Calu3 (cell line): ENCODE data around the gene HELZ. TPM values are rescaled to one million over a fixed set of nuclear protein-coding genes. Genes with fewer than 3 reads are reported as not detected.

Experiments used
- BruUV-seq: library from RNA; stranded (reverse); fragments of 400-500 nt; replicated peaks from 2 replicates; lab custom pipeline; 2021; lab: Mats Ljungman, UMichigan
- CTCF ChIA-PET: fragments of 300-600 bp; sonication (Branson Sonifier 250); formaldehyde crosslinking; loops from one replicate; lab custom pipeline; 2022; ENCODE audit warnings: antibody characterized with exemption; lab: Charles Lee
- DNase-seq: peaks from one replicate; pipeline ENCODE4 v3.0.0; 2022
- H3K27ac Mint-ChIP-seq: one replicate; pipeline ENCODE4 v1.8.0; 2022; ENCODE audit warnings: mixed read lengths; ENCODE audit not compliant: unreplicated experiment
- H3K27me3 Mint-ChIP-seq: one replicate; pipeline ENCODE4 v1.8.0; 2022; ENCODE audit warnings: mixed read lengths; ENCODE audit not compliant: unreplicated experiment
- H3K36me3 Mint-ChIP-seq: one replicate; pipeline ENCODE4 v1.8.0; 2022; ENCODE audit warnings: mild to moderate bottlenecking, moderate library complexity, mixed read lengths; ENCODE audit not compliant: insufficient read depth, unreplicated experiment
- H3K4me1 Mint-ChIP-seq: one replicate; pipeline ENCODE4 v1.8.0; 2022; ENCODE audit warnings: mild to moderate bottlenecking, low read depth, mixed read lengths; ENCODE audit not compliant: unreplicated experiment
- H3K4me3 Mint-ChIP-seq: one replicate; pipeline ENCODE4 v1.8.0; 2022; ENCODE audit warnings: mild to moderate bottlenecking, low read depth, moderate library complexity, mixed read lengths; ENCODE audit not compliant: unreplicated experiment
- H3K9me3 Mint-ChIP-seq: one replicate; pipeline ENCODE4 v1.8.0; 2022; ENCODE audit warnings: low read depth, mixed read lengths; ENCODE audit not compliant: unreplicated experiment
- intact Hi-C: fragments of 100-400 bp; cut with micrococcal nuclease; formaldehyde crosslinking; loops from one replicate; pipeline ENCODE4 v1.10.0; 2022; ENCODE audit not compliant: unreplicated experiment
- total RNA-seq: library from RNA; stranded (reverse); gene quantifications from 2 replicates; pipeline ENCODE4 v1.2.3, GENCODE V29; 2022
- TF ChIP-seq, protein P1 (sequence below): fragments of 200-600 bp; IDR thresholded peaks from one replicate; pipeline ENCODE4 v1.8.0; 2022; ENCODE audit warnings: antibody characterized with exemption; ENCODE audit not compliant: unreplicated experiment

The HELZ gene
- total RNA-seq, 1 experiment from 2014 or later, result 60.8 TPM

DNA sequence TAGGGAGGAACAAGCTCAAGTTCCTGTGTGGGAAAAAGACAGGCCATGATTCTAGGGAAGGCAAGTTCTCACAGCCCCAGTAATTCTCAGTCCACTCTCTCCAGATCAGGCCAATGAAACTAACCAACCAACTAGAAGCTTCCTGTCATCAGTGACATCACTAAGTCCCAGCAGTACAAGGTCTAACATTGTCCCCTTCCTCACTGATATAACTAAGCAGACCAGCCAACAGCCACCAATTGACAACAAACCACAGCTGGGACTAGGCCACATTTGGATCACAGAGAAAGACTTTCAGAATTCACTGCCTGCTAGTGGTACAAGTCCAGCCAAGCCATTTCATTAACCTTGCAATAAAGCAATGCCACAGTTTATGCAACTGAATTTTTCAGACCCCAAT is 106.6 kb downstream of the HELZ start:
- Mint-ChIP-seq H3K27me3 (no peaks in the 10 kb centered on the region), H3K9me3 (no peaks in the 10 kb centered on the region), H3K4me3 (no peak overlapping the region), H3K4me1 (peaks cover 9% of the 10 kb centered on the region), H3K27ac (no peak overlapping the region), H3K36me3 (peaks cover 12% of the 10 kb centered on the region)
- no peak for DNase-seq
- no TSS peak for BruUV-seq
- TF ChIP-seq, protein P1, sequence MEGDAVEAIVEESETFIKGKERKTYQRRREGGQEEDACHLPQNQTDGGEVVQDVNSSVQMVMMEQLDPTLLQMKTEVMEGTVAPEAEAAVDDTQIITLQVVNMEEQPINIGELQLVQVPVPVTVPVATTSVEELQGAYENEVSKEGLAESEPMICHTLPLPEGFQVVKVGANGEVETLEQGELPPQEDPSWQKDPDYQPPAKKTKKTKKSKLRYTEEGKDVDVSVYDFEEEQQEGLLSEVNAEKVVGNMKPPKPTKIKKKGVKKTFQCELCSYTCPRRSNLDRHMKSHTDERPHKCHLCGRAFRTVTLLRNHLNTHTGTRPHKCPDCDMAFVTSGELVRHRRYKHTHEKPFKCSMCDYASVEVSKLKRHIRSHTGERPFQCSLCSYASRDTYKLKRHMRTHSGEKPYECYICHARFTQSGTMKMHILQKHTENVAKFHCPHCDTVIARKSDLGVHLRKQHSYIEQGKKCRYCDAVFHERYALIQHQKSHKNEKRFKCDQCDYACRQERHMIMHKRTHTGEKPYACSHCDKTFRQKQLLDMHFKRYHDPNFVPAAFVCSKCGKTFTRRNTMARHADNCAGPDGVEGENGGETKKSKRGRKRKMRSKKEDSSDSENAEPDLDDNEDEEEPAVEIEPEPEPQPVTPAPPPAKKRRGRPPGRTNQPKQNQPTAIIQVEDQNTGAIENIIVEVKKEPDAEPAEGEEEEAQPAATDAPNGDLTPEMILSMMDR, result no peak
- CTCF ChIA-PET, result interaction anchor here (0.7 kb wide), 1 partner anchor 31 kb away, joined by 3 read pairs; no protein-coding TSS in a partner anchor
- intact Hi-C loops, result no loop called here

DNA sequence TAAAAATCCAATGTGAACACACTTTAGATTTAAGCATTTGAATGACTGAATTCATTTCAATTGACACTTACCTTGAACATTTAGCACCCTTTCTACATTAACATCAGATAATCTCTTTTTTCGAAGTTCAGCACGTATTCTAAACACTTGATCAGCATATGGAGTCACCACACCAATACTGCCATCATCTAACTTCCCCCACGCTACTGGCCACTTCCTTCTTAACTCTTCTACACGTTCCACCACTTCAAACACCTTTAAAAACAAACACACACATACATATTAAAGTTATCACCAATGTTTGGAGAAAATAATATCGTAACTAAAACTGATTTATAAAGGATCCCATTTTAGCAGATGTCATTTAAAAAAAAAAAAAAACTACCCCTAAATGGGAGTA is 107.1 kb downstream of the HELZ start:
- no TSS peak for BruUV-seq
- H3K27ac Mint-ChIP-seq, result no peak overlapping the region
- no peak for DNase-seq
- peaks cover 9% of the 10 kb centered on the region for H3K4me1 Mint-ChIP-seq
- H3K4me3 Mint-ChIP-seq, result no peak overlapping the region
- TF ChIP-seq, protein P1, result no peak
- H3K27me3 Mint-ChIP-seq, result no peaks in the 10 kb centered on the region
- CTCF ChIA-PET, result interaction anchor here (0.7 kb wide), 1 partner anchor 30 kb away, joined by 3 read pairs; no protein-coding TSS in a partner anchor
- no peaks in the 10 kb centered on the region for H3K9me3 Mint-ChIP-seq
- peaks cover 12% of the 10 kb centered on the region for H3K36me3 Mint-ChIP-seq
- intact Hi-C loops, result no loop called here

DNA sequence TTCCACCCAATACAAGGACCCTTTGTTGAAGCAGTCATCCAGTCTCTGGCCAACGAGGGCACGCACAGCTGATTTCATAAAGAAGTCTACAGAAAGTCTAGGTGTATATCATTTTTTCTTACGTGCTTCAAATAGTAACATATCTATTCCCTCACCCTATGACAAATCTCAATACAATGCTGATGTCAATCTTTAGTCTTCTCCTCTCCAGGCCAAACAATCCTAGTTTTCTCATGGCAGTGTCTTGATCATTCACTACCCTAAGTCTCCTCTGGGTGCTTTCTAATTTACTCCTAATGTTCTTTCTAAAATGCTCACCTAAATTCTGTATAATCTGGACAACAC is 108.0 kb downstream of the HELZ start:
- intact Hi-C loops, result no loop called here
- H3K27ac Mint-ChIP-seq, result no peak overlapping the region
- H3K4me3 Mint-ChIP-seq, result no peak overlapping the region
- DNase-seq, result no peak
- peaks cover 9% of the 10 kb centered on the region for H3K4me1 Mint-ChIP-seq
- peaks cover 12% of the 10 kb centered on the region for H3K36me3 Mint-ChIP-seq
- TF ChIP-seq, protein P1, result no peak
- CTCF ChIA-PET, result no interaction called here
- H3K9me3 Mint-ChIP-seq, result no peaks in the 10 kb centered on the region
- H3K27me3 Mint-ChIP-seq, result no peaks in the 10 kb centered on the region
- BruUV-seq, result no TSS peak

DNA sequence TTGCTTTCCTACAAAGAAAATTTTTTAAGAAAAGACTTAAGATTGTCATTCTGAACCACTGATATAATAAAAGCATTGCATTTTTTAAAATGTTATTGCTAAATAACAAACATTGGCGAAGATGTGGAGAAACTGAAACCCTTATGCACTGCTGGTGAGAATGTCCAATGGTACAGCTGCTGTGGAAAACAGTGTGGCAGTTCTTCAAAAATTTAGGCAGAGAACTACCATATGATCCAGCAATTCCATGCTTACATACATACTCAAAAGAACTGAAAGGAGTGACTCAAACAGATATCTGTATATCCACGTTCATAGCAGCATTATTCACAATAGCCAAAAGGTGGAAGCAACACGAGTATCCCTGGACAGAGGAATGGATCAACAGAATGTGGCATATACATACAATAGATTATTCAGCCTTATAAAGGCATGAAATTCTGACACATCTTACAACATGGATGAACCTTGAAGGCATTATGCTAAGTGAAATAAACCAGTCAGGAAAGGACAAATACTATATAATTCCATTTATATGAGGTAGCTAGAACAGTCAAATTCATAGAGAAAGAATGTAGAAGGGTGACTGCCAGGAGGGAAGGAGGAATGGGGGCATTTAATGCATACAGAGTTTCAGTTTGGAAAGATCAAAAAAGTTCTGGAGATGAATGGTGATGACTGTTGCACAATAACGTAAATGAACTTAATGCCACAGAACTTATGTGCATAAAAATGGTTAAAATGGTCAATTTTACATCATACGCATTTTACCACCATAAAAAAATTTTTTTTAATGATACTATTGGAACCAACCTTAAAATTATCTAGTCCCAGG is 108.6 kb downstream of the HELZ start:
- Mint-ChIP-seq H3K4me3 (no peak overlapping the region), H3K36me3 (peaks cover 12% of the 10 kb centered on the region), H3K27ac (no peak overlapping the region), H3K9me3 (no peaks in the 10 kb centered on the region), H3K4me1 (peaks cover 9% of the 10 kb centered on the region), H3K27me3 (no peaks in the 10 kb centered on the region)
- intact Hi-C loops, result no loop called here
- BruUV-seq, result no TSS peak
- TF ChIP-seq, protein P1, result no peak
- DNase-seq, result no peak
- CTCF ChIA-PET, result no interaction called here
